MCF 10A (cell line): ENCODE measurements around the gene TMCO6. TPM values are rescaled to one million over a fixed set of nuclear protein-coding genes. Genes with fewer than 3 reads are reported as not detected.

Experiments
- BruUV-seq: library from RNA; stranded (reverse); fragments of 400-500 nt; replicated peaks from 2 replicates; lab custom pipeline; 2021; lab: Mats Ljungman, UMichigan
- CTCF ChIA-PET: fragments of 300-600 bp; sonication (Branson Sonifier 250); formaldehyde crosslinking; extraction: SDS; loops from one replicate; lab custom pipeline; 2021; ENCODE audit warnings: antibody characterized with exemption, inconsistent platforms; lab: Yijun Ruan, JAX
- POLR2A ChIA-PET: fragments of 300-600, 350-650 bp; sonication (Branson Sonifier 250); formaldehyde crosslinking; extraction: SDS; loops from one replicate; lab custom pipeline; 2020; ENCODE audit warnings: antibody characterized with exemption, inconsistent platforms; lab: Yijun Ruan, JAX
- DNase-seq: peaks from one replicate; pipeline ENCODE4 v3.0.0-alpha.2; 2018; ENCODE audit not compliant: unreplicated experiment
- H3K27ac Mint-ChIP-seq: one replicate; pipeline ENCODE4 v1.8.0; 2022; ENCODE audit warnings: mild to moderate bottlenecking, low read depth, mixed read lengths; ENCODE audit not compliant: unreplicated experiment
- H3K27me3 Mint-ChIP-seq: one replicate; pipeline ENCODE4 v1.8.0; 2022; ENCODE audit warnings: mixed read lengths; ENCODE audit not compliant: insufficient read depth, unreplicated experiment
- H3K36me3 Mint-ChIP-seq: one replicate; pipeline ENCODE4 v1.8.0; 2022; ENCODE audit warnings: mild to moderate bottlenecking, moderate library complexity, mixed read lengths; ENCODE audit not compliant: insufficient read depth, unreplicated experiment
- H3K4me1 Mint-ChIP-seq: one replicate; pipeline ENCODE4 v1.8.0; 2022; ENCODE audit warnings: mixed read lengths; ENCODE audit not compliant: insufficient read depth, unreplicated experiment
- H3K4me3 Mint-ChIP-seq: one replicate; pipeline ENCODE4 v1.8.0; 2022; ENCODE audit warnings: mild to moderate bottlenecking, moderate library complexity, mixed read lengths; ENCODE audit not compliant: unreplicated experiment
- H3K9me3 Mint-ChIP-seq: one replicate; pipeline ENCODE4 v1.8.0; 2022; ENCODE audit warnings: mixed read lengths; ENCODE audit not compliant: unreplicated experiment
- CTCF ChIP-seq: fragments of 200-600 bp; IDR thresholded peaks from one replicate; pipeline ENCODE4 v1.8.0; 2022; ENCODE audit warnings: antibody characterized with exemption, mild to moderate bottlenecking; ENCODE audit not compliant: unreplicated experiment
- intact Hi-C: fragments of 100-400 bp; cut with micrococcal nuclease; formaldehyde crosslinking; loops from 2 replicates; pipeline ENCODE4 v1.14.1; 2022
- total RNA-seq: library from RNA; stranded (reverse); gene quantifications from 2 replicates; pipeline ENCODE4 v1.2.3, GENCODE V29; 2022

TMCO6 gene
- total RNA-seq, 1 experiment from 2014 or later = 17.2 TPM

GRCh38 chr5:140633501-140633900 is 5.8 kb upstream of the TMCO6 start:
- Mint-ChIP-seq H3K36me3 (peaks cover 1% of the 10 kb centered on the region), H3K27me3 (no peaks in the 10 kb centered on the region), H3K27ac (no peak overlapping the region), H3K4me3 (peak overlapping the region; percentile 68), H3K9me3 (no peaks in the 10 kb centered on the region), H3K4me1 (peaks cover 30% of the 10 kb centered on the region)
- ChIA-PET CTCF (interaction anchor here (1.1 to 4.0 kb wide), 6 partner anchors 43 to 267 kb away, joined by 3 to 41 read pairs (median 5); partner anchors contain the start of gene EIF4EBP3), POLR2A (interaction anchor here (0.9 to 11.2 kb wide), 8 partner anchors 14 to 232 kb away, joined by 3 to 143 read pairs (median 4); partner anchors contain the start of genes ANKHD1, APBB3, EIF4EBP3 and IK)
- BruUV-seq = no TSS peak
- no peak for TF ChIP-seq CTCF
- DNase-seq = no peak
- intact Hi-C loops = no loop called here

DNA sequence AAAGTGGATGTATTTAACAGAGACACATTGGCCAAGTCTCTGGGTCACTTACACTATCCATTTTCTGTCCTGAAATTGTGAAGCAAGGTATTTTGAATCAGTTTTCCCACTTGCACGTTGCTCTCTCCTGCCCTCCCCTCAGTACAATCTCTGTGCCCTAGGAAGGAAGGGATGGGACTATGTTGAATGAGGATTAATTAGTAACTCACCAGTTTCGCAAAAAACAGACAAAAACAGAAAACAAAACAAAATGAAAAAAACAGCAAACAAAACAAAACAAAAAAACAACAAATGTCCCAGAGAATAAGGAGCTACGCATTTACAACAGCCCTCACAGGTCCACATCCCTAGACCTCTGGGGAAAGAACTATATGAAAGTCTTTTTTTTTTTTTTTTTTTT is 5.1 kb upstream of the TMCO6 start:
- H3K4me3 Mint-ChIP-seq = no peak overlapping the region
- CTCF ChIA-PET = interaction anchor here (0.8 to 4.0 kb wide), 10 partner anchors 11 to 402 kb away, joined by 3 to 41 read pairs (median 8); partner anchors contain the start of genes APBB3, EIF4EBP3, NDUFA2 and SLC35A4
- no peak overlapping the region for H3K27ac Mint-ChIP-seq
- no peak for TF ChIP-seq CTCF
- BruUV-seq = no TSS peak
- no peaks in the 10 kb centered on the region for H3K36me3 Mint-ChIP-seq
- intact Hi-C loops = no loop called here
- no peak for DNase-seq
- H3K9me3 Mint-ChIP-seq = no peaks in the 10 kb centered on the region
- peaks cover 35% of the 10 kb centered on the region for H3K4me1 Mint-ChIP-seq
- H3K27me3 Mint-ChIP-seq = no peaks in the 10 kb centered on the region
- POLR2A ChIA-PET = interaction anchor here (1.2 to 11.2 kb wide), 6 partner anchors 13 to 233 kb away, joined by 4 to 143 read pairs (median 15); partner anchors contain the start of genes ANKHD1, APBB3, EIF4EBP3 and IK

- intact Hi-C loops = loop anchor here (1.0 kb wide), 2 partner anchors 60 to 88 kb away; partner anchors contain the start of gene EIF4EBP3
- Mint-ChIP-seq H3K36me3 (no peaks in the 10 kb centered on the region), H3K9me3 (no peaks in the 10 kb centered on the region), H3K27ac (no peak overlapping the region), H3K27me3 (no peaks in the 10 kb centered on the region), H3K4me3 (no peak overlapping the region), H3K4me1 (peaks cover 40% of the 10 kb centered on the region)
- DNase-seq = no peak
- ChIA-PET POLR2A (interaction anchor here (0.6 to 11.2 kb wide), 14 partner anchors 11 to 404 kb away, joined by 3 to 143 read pairs (median 4); partner anchors contain the start of genes ANKHD1, APBB3, EIF4EBP3 and IK), CTCF (interaction anchor here (0.6 to 4.0 kb wide), 19 partner anchors 10 to 166 kb away, joined by 3 to 41 read pairs (median 5); partner anchors contain the start of genes APBB3, EIF4EBP3, NDUFA2 and SLC35A4)
- no TSS peak for BruUV-seq
- no peak for TF ChIP-seq CTCF
Observed at GRCh38 chr5:140635291-140636257, 3.7 kb upstream of the TMCO6 start.
